ENCODE data around the gene GDPD2.

Gene GDPD2

GRCh38 chrX:70476166-70476933 is 53.2 kb downstream of the GDPD2 start:
- no peak for DNase-seq (ENCODE audit: low read depth, low spot score)

- DNase-seq (ENCODE audit: low read depth, low spot score): no peak
Measured at GRCh38 chrX:70476934-70477733, 54.0 kb downstream of the GDPD2 start.

- no peak for DNase-seq (ENCODE audit: low read depth, low spot score)
Measured at GRCh38 chrX:70477734-70478075, 54.6 kb downstream of the GDPD2 start.

GRCh38 chrX:70478526-70479245 is 55.6 kb downstream of the GDPD2 start:
- DNase-seq (ENCODE audit: low read depth, low spot score): no peak

GRCh38 chrX:70479247-70479921 is 56.3 kb downstream of the GDPD2 start:
- no peak for DNase-seq (ENCODE audit: low read depth, low spot score)

- no peak for DNase-seq (ENCODE audit: low read depth, low spot score)
Measured at GRCh38 chrX:70479922-70480659, 57.0 kb downstream of the GDPD2 start.

- no peak for DNase-seq (ENCODE audit: low read depth, low spot score)
Measured at GRCh38 chrX:70480660-70481018, 57.5 kb downstream of the GDPD2 start.

GRCh38 chrX:70481471-70482270 is 58.6 kb downstream of the GDPD2 start:
- no peak for DNase-seq (ENCODE audit: low read depth, low spot score)

- no peak for DNase-seq (ENCODE audit: low read depth, low spot score)
Measured at GRCh38 chrX:70482300-70482699, 59.2 kb downstream of the GDPD2 start.
